ENCODE data around the gene TRRAP.
A peak's percentile ranks its signal among the peaks of the same experiment; 100 is the strongest.

TRRAP gene

GRCh38 chr7:98878365-98879197 lies at the start of gene TRRAP:
TSS of gene TRRAP (plus strand) at chr7:98878532. CDS start at chr7:98881151, 2,619 bp downstream.
- TF ChIP-seq, protein P1, sequence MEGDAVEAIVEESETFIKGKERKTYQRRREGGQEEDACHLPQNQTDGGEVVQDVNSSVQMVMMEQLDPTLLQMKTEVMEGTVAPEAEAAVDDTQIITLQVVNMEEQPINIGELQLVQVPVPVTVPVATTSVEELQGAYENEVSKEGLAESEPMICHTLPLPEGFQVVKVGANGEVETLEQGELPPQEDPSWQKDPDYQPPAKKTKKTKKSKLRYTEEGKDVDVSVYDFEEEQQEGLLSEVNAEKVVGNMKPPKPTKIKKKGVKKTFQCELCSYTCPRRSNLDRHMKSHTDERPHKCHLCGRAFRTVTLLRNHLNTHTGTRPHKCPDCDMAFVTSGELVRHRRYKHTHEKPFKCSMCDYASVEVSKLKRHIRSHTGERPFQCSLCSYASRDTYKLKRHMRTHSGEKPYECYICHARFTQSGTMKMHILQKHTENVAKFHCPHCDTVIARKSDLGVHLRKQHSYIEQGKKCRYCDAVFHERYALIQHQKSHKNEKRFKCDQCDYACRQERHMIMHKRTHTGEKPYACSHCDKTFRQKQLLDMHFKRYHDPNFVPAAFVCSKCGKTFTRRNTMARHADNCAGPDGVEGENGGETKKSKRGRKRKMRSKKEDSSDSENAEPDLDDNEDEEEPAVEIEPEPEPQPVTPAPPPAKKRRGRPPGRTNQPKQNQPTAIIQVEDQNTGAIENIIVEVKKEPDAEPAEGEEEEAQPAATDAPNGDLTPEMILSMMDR (conservative IDR thresholded peaks at IDR 0.05; ENCODE audit: low read depth, low read length) = peak; percentile 53
- H3K4me3 ChIP-seq (ENCODE audit: low read depth, low read length) = peak within 1 kb of the TSS; percentile 93
- DNase-seq (ENCODE audit: low read depth) = peak; percentile 73

- TF ChIP-seq, protein P1 (conservative IDR thresholded peaks at IDR 0.05; ENCODE audit: low read depth, low read length) = no peak
- H3K4me3 ChIP-seq (ENCODE audit: low read depth, low read length) = no peak overlapping the region
- DNase-seq (ENCODE audit: low read depth) = no peak
Observed at GRCh38 chr7:98830972-98831548, 47.3 kb upstream of the TRRAP start.

DNA sequence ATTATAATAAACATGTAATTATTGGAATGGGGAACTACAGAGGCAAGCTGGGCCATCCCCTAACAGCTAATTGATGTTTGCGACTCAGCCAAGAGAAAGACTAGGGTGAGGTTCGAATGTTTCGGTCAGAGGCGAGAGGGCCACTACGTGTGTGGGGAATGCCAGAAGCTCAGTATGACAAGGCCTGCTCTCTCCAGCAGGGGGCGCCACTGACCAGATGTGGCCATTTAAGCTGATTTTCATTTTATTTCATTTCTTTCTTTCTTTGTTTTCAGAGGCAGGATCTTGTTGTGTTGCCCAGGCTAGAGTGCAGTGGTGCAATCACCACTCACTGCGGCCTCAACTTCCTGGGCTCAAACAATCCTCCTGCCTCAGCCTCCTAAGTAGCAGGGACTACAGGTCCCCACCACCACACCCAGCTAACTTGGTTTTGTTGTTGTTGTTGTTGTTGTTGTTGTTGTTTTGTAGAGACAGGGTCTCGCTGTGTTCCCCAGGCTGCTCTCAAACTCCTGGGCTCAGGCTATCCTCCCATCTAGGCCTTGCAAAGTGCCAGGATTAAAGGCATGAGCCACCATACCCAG lies 46.6 kb upstream of the TRRAP start:
- DNase-seq (ENCODE audit: low read depth) = peak; percentile 57
- H3K4me3 ChIP-seq (ENCODE audit: low read depth, low read length) = no peak overlapping the region
- TF ChIP-seq, protein P1 (conservative IDR thresholded peaks at IDR 0.05; ENCODE audit: low read depth, low read length) = peak; percentile 72

GRCh38 chr7:98833022-98833421 lies 45.3 kb upstream of the TRRAP start:
- no peak for DNase-seq (ENCODE audit: low read depth)
- no peak overlapping the region for H3K4me3 ChIP-seq (ENCODE audit: low read depth, low read length)
- TF ChIP-seq, protein P1 (conservative IDR thresholded peaks at IDR 0.05; ENCODE audit: low read depth, low read length) = no peak

DNA sequence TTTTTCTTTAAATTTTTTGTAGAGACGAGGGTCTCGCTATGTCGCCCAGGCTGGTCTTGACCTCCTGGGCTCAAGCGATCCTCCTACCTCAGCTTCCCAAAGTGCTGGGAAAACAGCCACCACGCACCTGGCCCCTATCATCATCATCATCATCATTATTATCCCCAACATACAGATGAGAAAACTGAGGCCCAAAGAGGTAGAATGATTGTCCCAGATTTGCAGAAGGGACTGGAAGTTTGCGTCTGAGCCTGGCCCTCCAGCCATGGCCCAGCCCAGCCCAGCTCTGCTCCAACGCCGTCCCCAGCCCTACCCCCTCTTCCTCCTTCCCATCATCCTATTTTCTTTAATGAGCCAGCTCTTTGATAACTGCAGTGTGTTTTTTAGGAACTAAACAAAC lies 43.4 kb upstream of the TRRAP start:
- TF ChIP-seq, protein P1 (conservative IDR thresholded peaks at IDR 0.05; ENCODE audit: low read depth, low read length) = no peak
- H3K4me3 ChIP-seq (ENCODE audit: low read depth, low read length) = no peak overlapping the region
- no peak for DNase-seq (ENCODE audit: low read depth)

GRCh38 chr7:98836811-98837629 lies 41.3 kb upstream of the TRRAP start:
- H3K4me3 ChIP-seq (ENCODE audit: low read depth, low read length) = no peak overlapping the region
- TF ChIP-seq, protein P1 (conservative IDR thresholded peaks at IDR 0.05; ENCODE audit: low read depth, low read length) = peak; percentile 83
- peak; percentile 52 for DNase-seq (ENCODE audit: low read depth)

Data from choroid plexus epithelial cell (primary cell).